HepG2 (cell line): ENCODE results near the gene CCDC34. TPM values are rescaled to one million over a fixed set of nuclear protein-coding genes. Genes with fewer than 3 reads are reported as not detected.
A peak's percentile ranks its signal among the peaks of the same experiment; 100 is the strongest.

Source experiments
- ATM ChIP-seq: fragments of 450-650 bp; IDR thresholded peaks from 2 replicates; pipeline ENCODE4 v1.7.1; 2017; ENCODE audit warnings: mild to moderate bottlenecking, borderline replicate concordance
- CCDC6 ChIP-seq: sonication (generic); formaldehyde crosslinking; IDR thresholded peaks from 2 replicates; pipeline ENCODE4 v1.8.1; 2022; ENCODE audit warnings: mild to moderate bottlenecking, missing genetic modification reagents, moderate library complexity
- E2F1 ChIP-seq: sonication (generic); formaldehyde crosslinking; IDR thresholded peaks from 2 replicates; pipeline ENCODE4 v1.5.0; 2020; ENCODE audit warnings: missing genetic modification reagents
- FLYWCH1 ChIP-seq: sonication (generic); formaldehyde crosslinking; IDR thresholded peaks from 2 replicates; pipeline ENCODE4 v1.8.1; 2023; ENCODE audit warnings: mild to moderate bottlenecking, missing genetic modification reagents
- MAX ChIP-seq: IDR thresholded peaks from 2 replicates; pipeline ENCODE4 v1.6.1; 2012; ENCODE audit warnings: inconsistent platforms
- MTF1 ChIP-seq: sonication (generic); formaldehyde crosslinking; IDR thresholded peaks from 2 replicates; pipeline ENCODE4 v1.5.0; 2020; ENCODE audit warnings: missing genetic modification reagents
- PCBP1 ChIP-seq: fragments of 200-400 bp; formaldehyde crosslinking; IDR thresholded peaks from 2 replicates; pipeline ENCODE4 v1.6.1; 2017; ENCODE audit warnings: mild to moderate bottlenecking, low read depth, low read length, borderline replicate concordance
- RBFOX2 ChIP-seq: fragments of 200-400 bp; formaldehyde crosslinking; IDR thresholded peaks from 2 replicates; pipeline ENCODE4 v1.6.1; 2017; ENCODE audit warnings: low read depth, mild to moderate bottlenecking, low read length
- SOX6 ChIP-seq, 2 experiments: fragments of 450-650 bp in 1 of 2; sonication (generic) in 1 of 2; formaldehyde crosslinking in 1 of 2; IDR thresholded peaks; 2 replicates each; pipeline versions ENCODE4 v1.4.0 to v1.6.1; 2017 to 2020; ENCODE audit warnings: antibody characterized with exemption in 1 of 2, mild to moderate bottlenecking in 1 of 2, missing genetic modification reagents in 1 of 2
- ZHX2 ChIP-seq, 2 experiments: sonication (generic) in 1 of 2; formaldehyde crosslinking in 1 of 2; IDR thresholded peaks; 2 replicates each; pipeline versions ENCODE4 v1.6.1 to v1.9.0; 2014 to 2022; ENCODE audit warnings: antibody characterized with exemption in 1 of 2, borderline replicate concordance in 1 of 2, inconsistent platforms in 1 of 2, low read depth in 1 of 2, missing genetic modification reagents in 1 of 2
- ZNF124 ChIP-seq: sonication (generic); formaldehyde crosslinking; IDR thresholded peaks from 2 replicates; pipeline ENCODE4 v1.4.0; 2020; ENCODE audit warnings: missing genetic modification reagents
- ZNF263 ChIP-seq: sonication (generic); formaldehyde crosslinking; IDR thresholded peaks from 2 replicates; pipeline ENCODE4 v1.4.0; 2020; ENCODE audit warnings: missing genetic modification reagents
- ZNF281 ChIP-seq: sonication (generic); formaldehyde crosslinking; IDR thresholded peaks from 2 replicates; pipeline ENCODE4 v1.4.0; 2020; ENCODE audit warnings: missing genetic modification reagents, borderline replicate concordance
- ZNF414 ChIP-seq: sonication (generic); formaldehyde crosslinking; IDR thresholded peaks from 2 replicates; pipeline ENCODE4 v1.5.0; 2020; ENCODE audit warnings: missing genetic modification reagents
- ZNF616 ChIP-seq: sonication (generic); formaldehyde crosslinking; IDR thresholded peaks from 2 replicates; pipeline ENCODE4 v1.5.0; 2020; ENCODE audit warnings: low read depth, mild to moderate bottlenecking, missing genetic modification reagents
- ZNF652 ChIP-seq: IDR thresholded peaks from 2 replicates; pipeline ENCODE4 v1.6.1; 2016; ENCODE audit warnings: low read depth, borderline replicate concordance
- ZNF780A ChIP-seq: sonication (generic); formaldehyde crosslinking; IDR thresholded peaks from 2 replicates; pipeline ENCODE4 v1.8.0; 2022; ENCODE audit warnings: mild to moderate bottlenecking, missing genetic modification reagents, moderate library complexity
- ZSCAN22 ChIP-seq: sonication (generic); formaldehyde crosslinking; IDR thresholded peaks from 2 replicates; pipeline ENCODE4 v1.4.0; 2020; ENCODE audit warnings: mild to moderate bottlenecking, missing genetic modification reagents
- polyA plus RNA-seq, 8 experiments: library from polyadenylated mRNA; depleted of rRNA in 3 of 8; stranded (reverse) in 7 of 8; unstranded in 1 of 8; fragments of >200 nt; fragmentation: Illumina TruSeq in 4 of 8; extraction: Trizol in 4 of 8; gene quantifications; 2 replicates each; pipeline versions ENCODE4 v1.2.1 to v1.2.3, GENCODE V29; 2011 to 2016; ENCODE audit warnings: low read depth in 4 of 8, missing spikeins in 1 of 8, mixed read lengths in 1 of 8; ENCODE audit not compliant: insufficient read depth in 1 of 8
- total RNA-seq, 5 experiments: library from RNA; depleted of rRNA; stranded (reverse); fragments of >200 nt; fragmentation: Illumina TruSeq; extraction: Trizol; gene quantifications; 2 replicates each; pipeline ENCODE4 v1.2.3, GENCODE V29; 2016; ENCODE audit warnings: low read depth in 1 of 5

CCDC34 gene
- total and polyA plus RNA-seq, 2 of the 13 experiments (the other 11 are each of a cell fraction or from before 2014, with no cell fraction given), result 7.6 to 34.3 TPM

GRCh38 chr11:27312110-27312509 lies 50.9 kb downstream of the CCDC34 start (continued):
- TF ChIP-seq ZHX2 (IDR thresholded peaks at IDR 0.05; ENCODE audit: low read depth), result no peak
- no peak for TF ChIP-seq ZHX2 (CRISPR knock-in tag; IDR thresholded peaks at IDR 0.05; ENCODE audit: borderline replicate concordance)
- no peak for TF ChIP-seq ZNF616 (CRISPR knock-in tag)
- no peak for TF ChIP-seq SOX6 (IDR thresholded peaks at IDR 0.05)
- TF ChIP-seq SOX6 (CRISPR knock-in tag; IDR thresholded peaks at IDR 0.05), result peak; percentile 68; the same call in 1 of the 2 replicates
- no peak for TF ChIP-seq ZNF263 (CRISPR knock-in tag)
- no peak for TF ChIP-seq ZNF780A (CRISPR knock-in tag)
- no peak for TF ChIP-seq ZSCAN22 (CRISPR knock-in tag)
- no peak for TF ChIP-seq ATM
- no peak for TF ChIP-seq PCBP1
- no peak for TF ChIP-seq FLYWCH1
- no peak for TF ChIP-seq ZNF414
- TF ChIP-seq E2F1 (CRISPR knock-in tag), result no peak
- TF ChIP-seq ZNF652 (CRISPR knock-in tag), result peak; percentile 29; the same call in 1 of the 2 replicates
- no peak for TF ChIP-seq CCDC6
- no peak for TF ChIP-seq MAX
- TF ChIP-seq RBFOX2, result no peak
- no peak for TF ChIP-seq MTF1 (CRISPR knock-in tag)
- no peak for TF ChIP-seq ZNF124 (CRISPR knock-in tag)
- no peak for TF ChIP-seq ZNF281 (CRISPR knock-in tag)
